PC-3 (cell line): ENCODE measurements around the gene SLC9A9. TPM values are rescaled to one million over a fixed set of nuclear protein-coding genes. Genes with fewer than 3 reads are reported as not detected.

Experiments used
- ATAC-seq: fragments of 200-7000 bp; cut with Tn5 transposase; 2 replicates; pipeline ENCODE4 v1.9.1; 2020; ENCODE audit warnings: mild to moderate bottlenecking, moderate library complexity
- BruUV-seq: library from RNA; stranded (reverse); fragments of 400-500 nt; replicated peaks from 2 replicates; lab custom pipeline; 2021; lab: Mats Ljungman, UMichigan
- CTCF ChIA-PET: fragments of 300-600 bp; sonication (Branson Sonifier 250); formaldehyde crosslinking; loops from one replicate; lab custom pipeline; 2022; ENCODE audit warnings: antibody characterized with exemption; lab: Charles Lee
- POLR2A ChIA-PET: fragments of 300-600 bp; sonication (Branson Sonifier 250); formaldehyde crosslinking; loops from one replicate; lab custom pipeline; 2022; ENCODE audit warnings: antibody characterized with exemption; ENCODE audit not compliant: unreplicated experiment; lab: Charles Lee
- DNase-seq: peaks from one replicate; pipeline ENCODE4 v3.0.0-alpha.2; 2015
- H2AFZ ChIP-seq: fragments of 300-600 bp; sonication (generic); 2 replicates; pipeline ENCODE4 v1.6.0; 2016; ENCODE audit warnings: antibody characterized with exemption, low read length
- H3F3A ChIP-seq: fragments of 300-600 bp; sonication (generic); one replicate; pipeline ENCODE4 v1.6.0; 2017; ENCODE audit warnings: antibody characterized with exemption, low read length, control low read depth, mild to moderate bottlenecking; ENCODE audit not compliant: unreplicated experiment
- H3K27ac ChIP-seq: fragments of 300-600 bp; sonication (generic); 2 replicates; pipeline ENCODE4 v1.5.1; 2016; ENCODE audit warnings: mild to moderate bottlenecking, low read length
- H3K27me3 ChIP-seq: fragments of 300-600 bp; sonication (generic); 2 replicates; pipeline ENCODE4 v1.6.1; 2016; ENCODE audit warnings: low read length, mixed read lengths
- H3K36me3 ChIP-seq: fragments of 300-600 bp; sonication (generic); 2 replicates; pipeline ENCODE4 v1.6.1; 2016; ENCODE audit warnings: low read depth, mixed run types, low read length, mixed read lengths
- H3K4me1 ChIP-seq: fragments of 300-600 bp; sonication (generic); 2 replicates; pipeline ENCODE4 v1.5.1; 2016; ENCODE audit warnings: low read length; ENCODE audit not compliant: insufficient read depth
- H3K4me2 ChIP-seq: fragments of 300-600 bp; sonication (generic); 2 replicates; pipeline ENCODE4 v1.6.0; 2016; ENCODE audit warnings: low read length
- H3K4me3 ChIP-seq: fragments of 300-600 bp; sonication (generic); 2 replicates; pipeline ENCODE4 v1.5.1; 2016; ENCODE audit warnings: mild to moderate bottlenecking, low read length, mixed read lengths
- H3K79me2 ChIP-seq: fragments of 300-600 bp; sonication (generic); 2 replicates; pipeline ENCODE4 v1.6.1; 2017; ENCODE audit warnings: low read length, mixed read lengths
- H3K9ac ChIP-seq: fragments of 300-600 bp; sonication (generic); 2 replicates; pipeline ENCODE4 v1.6.0; 2016; ENCODE audit warnings: mild to moderate bottlenecking, low read length
- H3K9me2 ChIP-seq: fragments of 300-600 bp; sonication (generic); replicated peaks from 2 replicates; pipeline ENCODE4 v1.6.1; 2016; ENCODE audit warnings: mixed run types, low read length, mixed read lengths
- H3K9me3 ChIP-seq: fragments of 300-600 bp; sonication (generic); 2 replicates; pipeline ENCODE4 v1.6.1; 2016; ENCODE audit warnings: low read length, mixed read lengths
- H4K20me1 ChIP-seq: fragments of 300-600 bp; sonication (generic); 2 replicates; pipeline ENCODE4 v1.6.1; 2016; ENCODE audit warnings: low read length, mixed read lengths
- EZH2 ChIP-seq: fragments of 300-600 bp; sonication (generic); IDR thresholded peaks from one replicate; pipeline ENCODE4 v1.6.1; 2017; ENCODE audit warnings: antibody characterized with exemption, mild to moderate bottlenecking, low read length; ENCODE audit not compliant: unreplicated experiment
- EZH2phosphoT487 ChIP-seq: fragments of 300-600 bp; sonication (generic); IDR thresholded peaks from 2 replicates; pipeline ENCODE4 v1.6.1; 2018; ENCODE audit warnings: mild to moderate bottlenecking, antibody characterized with exemption, low read length, borderline replicate concordance
- intact Hi-C: fragments of 100-400 bp; cut with micrococcal nuclease; formaldehyde crosslinking; loops from 2 replicates; pipeline ENCODE4 v1.9.0; 2023
- total RNA-seq: library from RNA; depleted of rRNA; stranded (reverse); fragments of >200 nt; gene quantifications from 2 replicates; pipeline ENCODE4 v1.2.3, GENCODE V29; 2014
- TF ChIP-seq, protein P1 (sequence below): fragments of 300-600 bp; sonication (generic); conservative IDR thresholded peaks from 2 replicates; pipeline ENCODE4 v1.5.1; 2017; ENCODE audit warnings: antibody characterized with exemption, low read depth, mild to moderate bottlenecking, low read length

SLC9A9 gene
- total RNA-seq, 1 experiment from 2014 or later, result 0.07 TPM

GRCh38 chr3:143548393-143548792 is 299.9 kb downstream of the SLC9A9 start:
- Histone ChIP-seq H3K79me2 (no peaks in the 10 kb centered on the region), H3F3A (no peaks in the 10 kb centered on the region), H3K9ac (no peak overlapping the region), H4K20me1 (no peaks in the 10 kb centered on the region), H3K9me3 (no peaks in the 10 kb centered on the region), H3K4me1 (no peaks in the 10 kb centered on the region), H3K36me3 (no peaks in the 10 kb centered on the region), H3K9me2 (no peaks in the 10 kb centered on the region), H3K27me3 (no peaks in the 10 kb centered on the region), H3K4me3 (no peak overlapping the region), H3K27ac (no peak overlapping the region), H3K4me2 (no peak overlapping the region), H2AFZ (no peak overlapping the region)
- ATAC-seq, result no peak
- intact Hi-C loops, result no loop called here
- ChIA-PET CTCF (no interaction called here), POLR2A (no interaction called here)
- DNase-seq, result no peak
- no TSS peak for BruUV-seq
- TF ChIP-seq EZH2phosphoT487, result no peak
- TF ChIP-seq, protein P1, sequence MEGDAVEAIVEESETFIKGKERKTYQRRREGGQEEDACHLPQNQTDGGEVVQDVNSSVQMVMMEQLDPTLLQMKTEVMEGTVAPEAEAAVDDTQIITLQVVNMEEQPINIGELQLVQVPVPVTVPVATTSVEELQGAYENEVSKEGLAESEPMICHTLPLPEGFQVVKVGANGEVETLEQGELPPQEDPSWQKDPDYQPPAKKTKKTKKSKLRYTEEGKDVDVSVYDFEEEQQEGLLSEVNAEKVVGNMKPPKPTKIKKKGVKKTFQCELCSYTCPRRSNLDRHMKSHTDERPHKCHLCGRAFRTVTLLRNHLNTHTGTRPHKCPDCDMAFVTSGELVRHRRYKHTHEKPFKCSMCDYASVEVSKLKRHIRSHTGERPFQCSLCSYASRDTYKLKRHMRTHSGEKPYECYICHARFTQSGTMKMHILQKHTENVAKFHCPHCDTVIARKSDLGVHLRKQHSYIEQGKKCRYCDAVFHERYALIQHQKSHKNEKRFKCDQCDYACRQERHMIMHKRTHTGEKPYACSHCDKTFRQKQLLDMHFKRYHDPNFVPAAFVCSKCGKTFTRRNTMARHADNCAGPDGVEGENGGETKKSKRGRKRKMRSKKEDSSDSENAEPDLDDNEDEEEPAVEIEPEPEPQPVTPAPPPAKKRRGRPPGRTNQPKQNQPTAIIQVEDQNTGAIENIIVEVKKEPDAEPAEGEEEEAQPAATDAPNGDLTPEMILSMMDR, result no peak
- TF ChIP-seq EZH2, result no peak

- H3K4me3 ChIP-seq, result no peak overlapping the region
- CTCF ChIA-PET, result no interaction called here
- H3F3A ChIP-seq, result no peaks in the 10 kb centered on the region
- H3K9me3 ChIP-seq, result no peaks in the 10 kb centered on the region
- POLR2A ChIA-PET, result no interaction called here
- TF ChIP-seq, protein P1, result no peak
- TF ChIP-seq EZH2phosphoT487 (no peak), EZH2 (no peak)
- H3K27ac ChIP-seq, result no peak overlapping the region
- H3K79me2 ChIP-seq, result no peaks in the 10 kb centered on the region
- no peak overlapping the region for H2AFZ ChIP-seq
- no peak overlapping the region for H3K9ac ChIP-seq
- H3K36me3 ChIP-seq, result no peaks in the 10 kb centered on the region
- no peaks in the 10 kb centered on the region for H3K9me2 ChIP-seq
- ATAC-seq (no peak), DNase-seq (no peak)
- H3K27me3 ChIP-seq, result no peaks in the 10 kb centered on the region
- no TSS peak for BruUV-seq
- H4K20me1 ChIP-seq, result no peaks in the 10 kb centered on the region
- no peak overlapping the region for H3K4me2 ChIP-seq
- H3K4me1 ChIP-seq, result no peaks in the 10 kb centered on the region
- intact Hi-C loops, result no loop called here
Measured at GRCh38 chr3:143538577-143538981, 309.7 kb downstream of the SLC9A9 start.

DNA sequence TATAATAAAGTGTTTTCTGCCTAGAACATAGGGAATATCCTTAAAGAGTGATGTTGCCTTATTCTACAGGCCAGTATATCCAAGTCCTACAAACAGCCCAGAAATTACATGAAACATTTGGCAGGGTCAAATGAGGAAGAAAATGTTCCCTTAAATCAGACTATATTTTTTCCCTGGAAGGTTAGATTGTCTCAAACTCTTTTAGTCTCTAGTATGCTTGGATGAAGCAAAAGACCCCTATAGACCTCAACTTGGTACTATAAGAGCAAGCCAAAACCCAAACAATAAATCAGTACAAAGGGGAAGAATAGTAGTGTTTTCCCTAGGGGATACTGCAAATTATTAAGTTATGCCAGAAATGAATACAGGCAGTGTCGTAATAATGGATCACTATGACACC is 310.2 kb downstream of the SLC9A9 start:
- Histone ChIP-seq H3K27ac (no peak overlapping the region), H3K36me3 (no peaks in the 10 kb centered on the region), H3K9me2 (no peaks in the 10 kb centered on the region), H3K9me3 (no peaks in the 10 kb centered on the region), H3F3A (no peaks in the 10 kb centered on the region), H4K20me1 (no peaks in the 10 kb centered on the region), H3K4me2 (no peak overlapping the region), H3K4me3 (no peak overlapping the region), H3K9ac (no peak overlapping the region), H2AFZ (no peak overlapping the region), H3K79me2 (no peaks in the 10 kb centered on the region), H3K27me3 (no peaks in the 10 kb centered on the region), H3K4me1 (no peaks in the 10 kb centered on the region)
- CTCF ChIA-PET, result no interaction called here
- no peak for TF ChIP-seq EZH2
- TF ChIP-seq, protein P1, result no peak
- TF ChIP-seq EZH2phosphoT487, result no peak
- POLR2A ChIA-PET, result no interaction called here
- ATAC-seq (no peak), DNase-seq (no peak)
- intact Hi-C loops, result no loop called here
- no TSS peak for BruUV-seq
